GM13976 (cell line): ENCODE measurements around the gene CXCL12.

Experiments
- DNase-seq: peaks from one replicate; pipeline ENCODE4 v3.0.0; 2012; ENCODE audit warnings: low spot score
- CTCF ChIP-seq: IDR thresholded peaks from 2 replicates; pipeline ENCODE4 v1.5.1; 2012; ENCODE audit warnings: borderline replicate concordance, mild to moderate bottlenecking; ENCODE audit not compliant: insufficient read depth; ENCODE audit errors: extremely low read depth, missing control alignments, control extremely low read depth
- in situ Hi-C: fragments of 300-500 bp; cut with MboI; formaldehyde crosslinking; loops from one replicate; pipeline ENCODE4 v1.12.0; 2022; ENCODE audit warnings: low sequenced_read_pairs, mixed read lengths, inconsistent platforms; ENCODE audit not compliant: unreplicated experiment

CXCL12 gene

DNA sequence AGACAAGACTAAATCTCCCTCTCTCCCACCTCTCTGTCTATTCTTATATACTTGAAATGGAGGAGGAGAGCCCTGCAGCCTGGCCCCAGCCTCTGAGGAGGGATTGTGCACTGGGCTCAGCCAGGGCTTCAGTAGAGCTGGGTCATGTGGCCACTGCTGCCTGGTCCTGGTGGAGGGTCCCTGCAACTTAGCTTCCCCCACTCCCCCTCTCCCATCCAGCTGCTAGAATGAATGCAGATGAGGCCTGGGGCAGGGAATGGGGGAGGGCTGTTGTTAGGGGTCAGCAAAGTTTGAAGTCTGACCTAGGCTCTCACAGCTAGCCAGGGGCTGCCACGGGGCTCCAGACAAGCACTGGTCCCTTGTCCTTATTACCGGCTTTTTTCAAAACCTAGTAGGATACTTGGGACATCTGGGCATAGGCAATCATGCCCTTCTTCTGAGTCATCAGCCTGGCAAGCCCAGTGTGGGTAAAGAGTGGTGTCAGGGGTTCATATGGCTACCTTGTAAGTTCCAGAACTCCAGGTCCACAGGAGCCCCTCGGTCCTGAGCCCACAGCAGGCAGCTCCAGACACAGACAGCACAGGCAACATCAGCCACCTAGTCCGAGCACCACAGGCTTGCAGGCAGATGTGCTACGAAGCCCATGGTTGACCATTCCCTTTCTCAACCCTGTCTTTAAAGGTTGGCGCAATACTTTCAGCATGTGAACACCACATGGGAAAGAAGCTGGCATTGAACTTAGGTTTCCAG lies 12.8 kb upstream of the CXCL12 start:
- in situ Hi-C loops: loop anchor here (25.0 kb wide), 2 partner anchors 465 to 735 kb away; no protein-coding TSS in a partner anchor
- no peak for DNase-seq
- TF ChIP-seq CTCF: no peak

DNA sequence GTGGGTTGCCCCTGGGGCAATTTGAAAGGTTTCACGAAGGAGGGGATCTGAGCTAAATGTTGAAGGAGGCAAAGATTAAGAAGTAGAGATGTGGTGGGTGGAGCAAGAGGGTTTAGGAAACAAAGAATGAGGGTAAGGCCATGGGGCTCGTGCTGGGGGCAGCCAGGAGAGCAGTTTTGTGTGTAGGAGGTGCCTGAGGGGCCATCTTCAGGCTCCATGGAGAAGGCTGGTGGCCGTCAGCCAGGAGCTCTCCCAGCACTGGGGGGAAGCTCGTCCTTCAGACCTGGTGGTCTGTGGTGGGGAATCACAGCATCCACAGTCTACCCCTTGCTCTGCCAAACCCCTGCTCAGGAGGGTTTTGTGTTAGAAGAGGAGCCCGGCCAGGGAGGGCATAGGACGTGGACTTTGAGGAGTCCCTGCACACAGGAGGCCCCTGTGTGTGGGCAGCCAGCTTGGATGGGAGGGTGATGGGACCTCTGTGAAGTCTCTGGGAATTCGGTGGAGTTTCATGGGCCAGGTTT lies 11.8 kb upstream of the CXCL12 start:
- in situ Hi-C loops: loop anchor here (25.0 kb wide), 2 partner anchors 466 to 734 kb away; no protein-coding TSS in a partner anchor
- DNase-seq: no peak
- no peak for TF ChIP-seq CTCF

DNA sequence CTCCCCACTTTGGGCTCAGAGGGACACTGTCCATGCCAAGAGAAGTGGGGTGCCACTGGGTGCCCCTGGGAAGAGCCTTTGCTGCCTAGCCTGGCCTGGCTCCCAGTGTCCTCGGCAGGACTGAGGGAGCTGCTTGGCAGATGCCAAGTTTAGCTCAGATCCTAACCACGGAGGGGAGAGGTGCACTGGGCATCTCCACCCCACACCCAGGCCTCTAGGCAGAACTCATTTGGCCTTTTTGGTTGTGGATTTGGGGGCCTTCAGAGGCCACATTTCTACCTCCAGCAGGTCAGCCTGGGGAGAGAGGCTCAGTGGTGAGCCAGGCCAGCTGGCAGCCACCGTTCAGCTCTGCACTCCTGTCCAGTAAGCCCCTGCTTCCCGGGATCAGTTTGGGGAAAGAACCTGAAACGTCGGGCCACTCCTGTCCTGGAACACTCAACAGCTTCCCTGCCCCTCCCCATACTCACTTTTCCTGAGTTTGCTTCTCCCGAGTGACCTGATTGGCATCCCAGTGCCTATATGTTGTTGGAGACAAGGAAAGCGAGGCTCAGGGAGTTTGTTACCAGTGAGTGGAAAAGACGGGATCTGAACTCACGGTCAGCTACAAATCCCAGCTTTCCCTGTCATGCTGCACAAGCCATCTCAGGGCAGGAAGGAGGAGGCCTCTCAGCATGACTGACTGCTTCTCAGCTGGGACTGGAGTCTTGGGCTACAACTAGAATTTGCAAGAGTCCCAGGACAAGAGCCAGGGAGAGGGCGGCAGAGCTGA lies 11.2 kb upstream of the CXCL12 start:
- in situ Hi-C loops: loop anchor here (25.0 kb wide), 2 partner anchors 466 to 734 kb away; no protein-coding TSS in a partner anchor
- TF ChIP-seq CTCF: no peak
- no peak for DNase-seq

- no peak for TF ChIP-seq CTCF
- in situ Hi-C loops: loop anchor here (25.0 kb wide), 2 partner anchors 467 to 733 kb away; no protein-coding TSS in a partner anchor
- no peak for DNase-seq
Observed at GRCh38 chr10:44395396-44395795, 10.5 kb upstream of the CXCL12 start.

DNA sequence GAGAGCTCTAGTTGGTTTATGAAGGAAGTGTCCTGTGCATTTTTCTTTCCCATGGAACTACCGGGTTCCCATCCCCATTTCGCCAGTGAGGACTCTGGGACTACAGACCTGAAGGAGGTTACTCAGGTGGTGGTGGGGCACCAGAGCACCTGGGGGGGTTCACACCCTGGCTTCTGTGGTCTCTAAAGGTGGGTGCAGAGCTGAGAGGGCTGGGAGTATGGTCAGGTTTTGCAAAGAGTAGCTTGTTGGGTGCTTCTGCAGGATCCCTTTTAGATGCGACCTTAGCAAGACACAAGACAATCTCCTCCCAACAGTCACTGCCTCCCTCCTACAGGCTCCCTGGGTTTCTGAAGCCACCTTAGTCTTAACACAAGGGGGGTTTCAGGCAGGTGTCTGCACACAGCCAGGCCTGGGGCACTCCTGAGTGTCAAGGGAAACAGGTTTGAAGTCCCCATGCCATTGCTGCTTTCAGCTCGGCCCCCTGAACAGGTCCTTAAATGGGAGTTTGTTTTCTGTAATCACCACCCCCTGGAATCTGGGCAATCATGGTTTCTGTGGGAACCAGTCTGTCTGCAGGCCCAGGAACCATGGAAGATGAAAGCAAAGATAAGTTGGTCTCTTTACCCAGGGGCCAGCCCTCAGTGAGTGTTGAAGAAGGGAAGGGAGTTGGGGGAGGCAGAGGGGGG lies 9.9 kb upstream of the CXCL12 start:
- in situ Hi-C loops: loop anchor here (25.0 kb wide), 2 partner anchors 467 to 733 kb away; no protein-coding TSS in a partner anchor
- DNase-seq: no peak
- no peak for TF ChIP-seq CTCF
